Fibroblast of pulmonary artery (primary cell): ENCODE measurements around the gene CELA2A.
"Not testable (repeated sequence)": the region's sequence is repeated elsewhere in the genome, so short reads cannot be mapped to it uniquely, and the experiment has no call there.

Experiments
- DNase-seq: peaks from one replicate; pipeline ENCODE4 v3.0.0-alpha.2; 2010; ENCODE audit warnings: low read depth
- H3K4me3 ChIP-seq: replicated peaks from 2 replicates; pipeline ENCODE4 v1.5.1; 2011; ENCODE audit warnings: low read depth, mild to moderate bottlenecking, control low read depth, low read length, moderate library complexity
- TF ChIP-seq, protein P1 (sequence below): IDR thresholded peaks from 2 replicates; pipeline ENCODE4 v1.5.1; 2011; ENCODE audit warnings: mild to moderate bottlenecking, control low read depth, low read length, inconsistent platforms; ENCODE audit errors: missing control alignments

Gene CELA2A

DNA sequence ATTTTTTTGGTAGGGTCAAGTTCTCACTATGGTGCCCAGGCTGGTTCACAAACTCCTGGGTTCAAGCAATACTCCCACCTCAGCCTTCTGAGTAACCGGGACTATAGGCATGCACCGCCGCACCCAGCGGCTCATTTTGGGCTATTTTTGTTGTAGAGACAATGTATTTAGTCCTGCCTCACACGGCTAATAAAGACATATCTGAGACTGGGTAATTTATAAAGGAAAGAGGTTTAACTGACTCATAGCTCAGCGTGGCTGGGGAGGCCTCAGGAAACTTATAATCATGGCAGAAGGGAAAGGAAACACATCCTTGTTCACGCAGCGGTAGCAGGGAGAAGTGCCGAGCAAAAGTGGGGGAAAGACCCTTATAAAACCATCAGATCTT is 4.2 kb downstream of the CELA2A start:
- no peak for DNase-seq
- TF ChIP-seq, protein P1, sequence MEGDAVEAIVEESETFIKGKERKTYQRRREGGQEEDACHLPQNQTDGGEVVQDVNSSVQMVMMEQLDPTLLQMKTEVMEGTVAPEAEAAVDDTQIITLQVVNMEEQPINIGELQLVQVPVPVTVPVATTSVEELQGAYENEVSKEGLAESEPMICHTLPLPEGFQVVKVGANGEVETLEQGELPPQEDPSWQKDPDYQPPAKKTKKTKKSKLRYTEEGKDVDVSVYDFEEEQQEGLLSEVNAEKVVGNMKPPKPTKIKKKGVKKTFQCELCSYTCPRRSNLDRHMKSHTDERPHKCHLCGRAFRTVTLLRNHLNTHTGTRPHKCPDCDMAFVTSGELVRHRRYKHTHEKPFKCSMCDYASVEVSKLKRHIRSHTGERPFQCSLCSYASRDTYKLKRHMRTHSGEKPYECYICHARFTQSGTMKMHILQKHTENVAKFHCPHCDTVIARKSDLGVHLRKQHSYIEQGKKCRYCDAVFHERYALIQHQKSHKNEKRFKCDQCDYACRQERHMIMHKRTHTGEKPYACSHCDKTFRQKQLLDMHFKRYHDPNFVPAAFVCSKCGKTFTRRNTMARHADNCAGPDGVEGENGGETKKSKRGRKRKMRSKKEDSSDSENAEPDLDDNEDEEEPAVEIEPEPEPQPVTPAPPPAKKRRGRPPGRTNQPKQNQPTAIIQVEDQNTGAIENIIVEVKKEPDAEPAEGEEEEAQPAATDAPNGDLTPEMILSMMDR: no peak
- no peak overlapping the region for H3K4me3 ChIP-seq

DNA sequence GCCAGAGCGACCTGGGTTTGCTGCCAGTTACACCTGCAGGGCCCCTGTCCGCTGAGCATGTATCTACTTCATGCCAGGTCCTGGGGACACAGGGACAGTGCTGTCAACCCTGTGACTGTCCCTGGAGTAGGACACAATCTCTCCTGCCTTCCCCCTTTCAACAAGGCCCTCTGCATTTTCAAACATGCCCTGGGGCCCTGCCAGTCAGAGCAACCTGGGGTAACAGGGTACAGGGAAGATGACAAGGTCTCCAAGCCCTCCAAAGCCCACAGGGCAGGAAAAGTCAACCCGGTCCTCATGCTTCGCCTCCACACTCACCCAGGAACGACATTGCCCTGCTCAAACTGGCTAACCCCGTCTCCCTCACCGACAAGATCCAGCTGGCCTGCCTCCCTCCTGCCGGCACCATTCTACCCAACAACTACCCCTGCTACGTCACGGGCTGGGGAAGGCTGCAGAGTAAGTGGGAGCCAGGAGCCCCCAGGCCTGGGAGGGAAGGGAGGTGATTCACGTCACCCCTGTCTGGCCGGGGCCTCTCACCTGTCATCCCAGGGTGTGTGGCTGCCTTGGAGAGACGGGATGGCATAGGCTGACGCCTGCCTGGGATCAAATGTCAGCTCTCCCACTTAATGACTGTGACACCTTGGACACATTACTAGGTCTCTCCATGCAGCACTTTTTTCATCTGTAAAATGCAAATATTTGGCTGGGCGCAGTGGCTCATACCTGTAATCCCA is 6.7 kb downstream of the CELA2A start:
- not testable (repeated sequence) for H3K4me3 ChIP-seq, DNase-seq

DNA sequence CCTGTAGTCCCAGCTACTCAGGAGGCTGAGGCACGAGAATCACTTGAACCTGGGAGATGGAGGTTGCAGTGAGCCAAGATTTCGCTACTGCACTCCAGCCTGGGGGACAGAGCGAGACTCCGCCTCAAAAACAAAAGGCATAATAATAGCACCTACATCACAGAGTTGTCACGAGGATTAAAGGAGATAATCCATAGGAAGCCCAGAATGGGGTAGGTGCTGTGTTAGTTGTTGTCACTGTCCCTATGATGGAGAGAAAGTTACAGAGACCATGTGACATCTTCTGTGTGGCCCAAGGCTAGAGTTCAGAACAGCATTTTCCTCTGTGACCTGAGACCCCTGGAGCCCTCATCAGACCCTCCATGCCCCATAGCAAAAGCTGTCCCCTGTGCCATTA is 7.4 kb downstream of the CELA2A start:
- H3K4me3 ChIP-seq: not testable (repeated sequence)

DNA sequence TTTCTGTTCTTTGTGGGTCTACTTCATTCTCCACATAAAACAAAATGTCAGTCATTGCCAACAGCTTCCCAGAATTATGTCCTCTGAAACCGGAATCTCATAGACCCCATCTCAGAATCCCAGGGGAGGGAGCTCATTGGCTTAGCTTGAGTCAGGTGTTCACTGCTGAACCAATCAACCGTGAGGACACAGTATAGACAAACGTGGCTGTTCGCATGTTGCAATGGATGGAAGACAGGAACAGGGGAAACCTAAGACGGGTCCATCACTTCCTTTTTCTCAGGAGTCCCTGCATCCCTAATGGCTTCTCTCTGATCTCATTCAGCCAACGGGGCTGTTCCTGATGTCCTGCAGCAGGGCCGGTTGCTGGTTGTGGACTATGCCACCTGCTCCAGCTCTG is 9.1 kb downstream of the CELA2A start:
- H3K4me3 ChIP-seq: no peak overlapping the region
- TF ChIP-seq, protein P1: no peak
- no peak for DNase-seq

More for the DNA sequence above, 7.4 kb downstream of the CELA2A start:
- DNase-seq: not testable (repeated sequence)

DNA sequence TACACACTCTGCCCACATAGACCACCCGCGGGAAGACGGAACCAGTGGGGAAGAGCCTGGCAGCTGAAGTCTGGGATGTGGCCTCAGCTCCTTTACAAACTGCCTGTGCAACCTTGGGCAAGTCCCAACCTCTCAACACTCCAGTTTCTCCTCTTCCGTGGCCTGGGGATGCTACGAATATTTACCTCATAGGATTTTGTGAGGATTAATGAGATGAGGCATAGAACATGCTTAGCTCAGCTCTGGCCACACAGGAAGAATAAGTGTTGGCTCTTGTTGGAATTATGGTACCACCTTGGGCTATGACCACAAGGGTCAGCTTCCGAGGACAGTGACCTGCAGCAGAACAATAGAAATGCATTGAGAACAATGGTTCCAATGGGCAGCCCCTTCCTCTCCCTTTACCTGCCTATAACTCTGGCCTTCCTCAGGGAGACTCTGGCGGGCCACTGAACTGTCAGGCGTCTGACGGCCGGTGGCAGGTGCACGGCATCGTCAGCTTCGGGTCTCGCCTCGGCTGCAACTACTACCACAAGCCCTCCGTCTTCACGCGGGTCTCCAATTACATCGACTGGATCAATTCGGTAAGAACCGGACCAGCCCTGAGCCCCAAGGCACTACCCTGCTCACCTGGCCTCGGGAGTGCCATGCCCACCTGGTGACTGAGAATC is 10.6 kb downstream of the CELA2A start:
- DNase-seq, H3K4me3 ChIP-seq: not testable (repeated sequence)

DNA sequence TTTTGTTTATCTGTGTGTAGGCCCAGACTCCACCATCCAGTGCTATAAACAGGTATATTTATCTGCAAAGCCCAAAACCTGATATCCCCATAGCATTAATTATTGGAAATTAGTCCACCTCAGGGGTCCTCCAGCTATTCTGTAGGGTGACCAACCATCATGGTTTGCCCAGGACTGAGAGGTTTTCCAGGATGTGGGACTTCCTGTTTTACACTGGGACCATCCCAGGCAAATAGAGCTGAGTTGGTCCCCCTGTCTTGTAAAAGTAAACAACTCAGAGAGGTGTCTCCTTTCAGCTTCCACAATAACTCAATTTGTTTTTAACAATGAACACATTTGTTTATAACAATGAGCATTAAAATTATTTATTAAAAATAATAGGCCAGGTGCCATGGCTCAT is 11.6 kb downstream of the CELA2A start:
- DNase-seq: no peak
- TF ChIP-seq, protein P1: no peak
- H3K4me3 ChIP-seq: no peak overlapping the region

DNA sequence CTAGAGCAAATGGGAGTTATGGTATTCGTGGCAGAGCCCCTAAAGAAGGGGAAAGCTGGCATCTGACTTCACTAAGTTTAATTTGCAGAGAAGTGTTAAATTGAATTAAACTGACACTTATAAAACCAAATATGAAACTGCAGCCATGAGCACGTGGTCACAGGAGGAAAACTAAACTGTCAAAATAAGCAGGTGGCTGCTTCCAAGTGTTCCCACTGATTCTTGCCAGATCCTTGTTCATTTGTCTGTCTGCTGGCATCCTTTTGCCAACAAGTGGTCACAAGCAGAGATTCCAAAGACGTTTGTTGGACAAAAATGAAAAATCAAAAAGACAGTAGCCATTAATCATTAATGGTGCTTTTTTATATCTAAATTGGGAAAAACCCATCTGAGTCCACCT is 12.8 kb downstream of the CELA2A start:
- no peak for DNase-seq
- TF ChIP-seq, protein P1: no peak
- no peak overlapping the region for H3K4me3 ChIP-seq

DNA sequence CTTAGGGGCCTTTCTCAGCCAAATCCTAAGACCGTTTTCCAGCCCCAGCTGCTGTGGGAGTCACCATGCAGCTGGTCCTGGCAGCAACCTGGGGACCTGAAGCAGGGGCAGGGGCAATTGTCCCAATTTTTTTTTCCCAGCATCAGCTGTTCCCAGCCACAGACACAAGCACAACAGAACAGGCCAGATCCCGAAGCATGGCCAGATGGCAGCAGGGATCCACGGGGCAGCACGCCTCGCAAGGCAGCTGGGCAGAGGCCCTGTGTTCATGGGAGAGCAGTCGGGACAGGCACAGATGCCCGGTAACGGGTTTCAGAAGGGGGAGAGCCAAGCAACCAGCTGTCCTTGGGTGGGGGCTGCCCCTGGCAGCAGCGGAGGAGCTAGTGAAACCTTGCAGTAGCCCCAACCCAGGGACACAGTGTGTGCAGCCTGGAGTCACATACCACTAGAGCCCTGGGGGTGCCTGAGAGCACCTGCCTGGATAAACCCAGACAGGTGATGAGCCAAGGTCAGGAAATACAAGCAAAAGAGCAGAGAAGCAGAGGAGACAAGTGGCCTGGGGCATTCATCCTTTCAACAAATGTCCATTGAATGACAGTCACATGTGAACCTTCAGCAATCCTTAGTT is 13.4 kb downstream of the CELA2A start:
- DNase-seq, H3K4me3 ChIP-seq: not testable (repeated sequence)

DNA sequence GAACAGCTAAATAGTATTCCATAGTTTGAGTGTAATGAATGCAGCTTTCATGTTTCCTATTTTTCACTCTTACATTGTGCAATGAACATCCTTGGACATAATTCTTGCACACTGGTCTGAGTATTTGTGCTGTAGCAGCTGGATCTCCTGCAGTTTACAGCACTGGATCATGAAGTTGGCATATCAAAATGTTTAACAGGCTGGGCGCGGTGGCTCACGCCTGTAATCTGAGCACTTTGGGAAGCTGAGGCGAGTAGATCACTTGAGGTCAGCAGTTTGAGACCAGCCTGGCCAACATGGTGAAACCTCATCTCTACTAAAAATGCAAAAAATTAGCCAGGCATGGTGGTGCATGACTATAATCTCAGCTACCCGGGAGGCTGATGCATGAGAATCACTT is 14.5 kb downstream of the CELA2A start:
- DNase-seq, H3K4me3 ChIP-seq: not testable (repeated sequence)

DNA sequence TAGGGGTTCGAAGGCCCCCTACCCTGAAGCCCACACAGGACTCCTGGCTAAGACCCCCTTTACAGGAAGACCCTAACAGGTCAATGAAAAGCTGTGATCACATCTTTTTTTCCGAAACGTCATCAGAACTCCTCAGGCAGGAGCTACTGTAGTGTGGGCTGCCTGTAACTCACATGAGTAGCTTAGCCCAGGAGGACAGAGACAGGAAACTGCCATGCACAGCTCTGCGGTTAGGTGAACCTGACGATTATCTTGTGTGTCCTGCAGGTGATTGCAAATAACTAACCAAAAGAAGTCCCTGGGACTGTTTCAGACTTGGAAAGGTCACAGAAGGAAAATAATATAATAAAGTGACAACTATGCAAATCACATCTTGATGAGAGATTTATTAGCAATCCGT is 15.2 kb downstream of the CELA2A start:
- not testable (repeated sequence) for DNase-seq, H3K4me3 ChIP-seq
